Upper lobe of right lung (tissue), 1 donor: ENCODE results near the gene LRRC7. TPM values are rescaled to one million over a fixed set of nuclear protein-coding genes. Genes with fewer than 3 reads are reported as not detected.

Source experiments
- ATAC-seq: fragments of 200-7000 bp; cut with Tn5 transposase; one replicate; pipeline ENCODE4 v1.9.1; 2020; ENCODE audit warnings: mild to moderate bottlenecking, moderate library complexity
- DNase-seq: peaks from one replicate; pipeline ENCODE4 v3.0.0-alpha.2; 2020
- H3K27ac ChIP-seq: fragments of 200-600 bp; one replicate; pipeline ENCODE4 v1.8.0; 2022
- H3K27me3 ChIP-seq: fragments of 200-600 bp; one replicate; pipeline ENCODE4 v1.8.0; 2022; ENCODE audit warnings: mild to moderate bottlenecking
- H3K36me3 ChIP-seq: fragments of 200-600 bp; one replicate; pipeline ENCODE4 v1.8.0; 2022
- H3K4me1 ChIP-seq: fragments of 200-600 bp; one replicate; pipeline ENCODE4 v1.8.0; 2022
- H3K4me3 ChIP-seq: fragments of 200-600 bp; one replicate; pipeline ENCODE4 v1.8.0; 2022; ENCODE audit warnings: mild to moderate bottlenecking
- H3K9me3 ChIP-seq: fragments of 200-600 bp; one replicate; pipeline ENCODE4 v1.8.0; 2022
- CTCF ChIP-seq: fragments of 200-600 bp; IDR thresholded peaks from one replicate; pipeline ENCODE4 v1.8.0; 2022; ENCODE audit warnings: antibody characterized with exemption
- intact Hi-C: fragments of 100-400 bp; cut with DNase I; formaldehyde crosslinking; loops from one replicate; pipeline ENCODE4 v1.11.0; 2022
- total RNA-seq: library from RNA; stranded (reverse); fragmentation: NEBNext Ultra II Directional; extraction: Animal tissue kit (Norgen Biotek cat#: 25700); gene quantifications from one replicate; pipeline ENCODE4 v1.2.1, GENCODE V29; 2021
- donor health status: DM: no; HTN: yes; CAD: no; lungs with severe emphysema.

LRRC7 gene
- total RNA-seq, 1 donor from 2014 or later: not detected

- DNase-seq (no peak), ATAC-seq (no peak)
- Histone ChIP-seq H3K27me3 (no peaks in the 10 kb centered on the region), H3K9me3 (no peaks in the 10 kb centered on the region), H3K27ac (no peak overlapping the region), H3K4me1 (no peaks in the 10 kb centered on the region), H3K4me3 (no peak overlapping the region), H3K36me3 (no peaks in the 10 kb centered on the region)
- intact Hi-C loops: no loop called here
- TF ChIP-seq CTCF: no peak
These were observed 277.9 kb downstream of the LRRC7 start for GRCh38 chr1:69845655-69846054.

GRCh38 chr1:69846267-69846666, 278.5 kb downstream of the LRRC7 start:
- no peaks in the 10 kb centered on the region for H3K27me3 ChIP-seq
- ATAC-seq (no peak), DNase-seq (no peak)
- H3K27ac ChIP-seq: no peak overlapping the region
- intact Hi-C loops: no loop called here
- no peaks in the 10 kb centered on the region for H3K4me1 ChIP-seq
- no peak overlapping the region for H3K4me3 ChIP-seq
- no peaks in the 10 kb centered on the region for H3K36me3 ChIP-seq
- no peak for TF ChIP-seq CTCF
- no peaks in the 10 kb centered on the region for H3K9me3 ChIP-seq

- no peak for ATAC-seq
- DNase-seq: no peak
- no peaks in the 10 kb centered on the region for H3K4me1 ChIP-seq
- H3K27ac ChIP-seq: no peak overlapping the region
- no peak overlapping the region for H3K4me3 ChIP-seq
- H3K36me3 ChIP-seq: no peaks in the 10 kb centered on the region
- TF ChIP-seq CTCF: no peak
- intact Hi-C loops: no loop called here
- no peaks in the 10 kb centered on the region for H3K9me3 ChIP-seq
- no peaks in the 10 kb centered on the region for H3K27me3 ChIP-seq
These were observed 279.9 kb downstream of the LRRC7 start for GRCh38 chr1:69847670-69848069.

GRCh38 chr1:69852151-69852550, 284.4 kb downstream of the LRRC7 start:
- Histone ChIP-seq H3K36me3 (no peaks in the 10 kb centered on the region), H3K27me3 (no peaks in the 10 kb centered on the region), H3K4me3 (no peak overlapping the region), H3K9me3 (no peaks in the 10 kb centered on the region), H3K27ac (no peak overlapping the region), H3K4me1 (no peaks in the 10 kb centered on the region)
- DNase-seq (no peak), ATAC-seq (no peak)
- TF ChIP-seq CTCF: no peak
- intact Hi-C loops: no loop called here

GRCh38 chr1:69852706-69853105, 285.0 kb downstream of the LRRC7 start:
- H3K9me3 ChIP-seq: no peaks in the 10 kb centered on the region
- intact Hi-C loops: no loop called here
- no peaks in the 10 kb centered on the region for H3K36me3 ChIP-seq
- no peak overlapping the region for H3K27ac ChIP-seq
- H3K27me3 ChIP-seq: no peaks in the 10 kb centered on the region
- no peak overlapping the region for H3K4me3 ChIP-seq
- no peak for DNase-seq
- ATAC-seq: no peak
- no peak for TF ChIP-seq CTCF
- H3K4me1 ChIP-seq: no peaks in the 10 kb centered on the region

- DNase-seq: no peak
- Histone ChIP-seq H3K27ac (no peak overlapping the region), H3K9me3 (no peaks in the 10 kb centered on the region), H3K4me3 (no peak overlapping the region), H3K27me3 (no peaks in the 10 kb centered on the region), H3K36me3 (no peaks in the 10 kb centered on the region), H3K4me1 (no peaks in the 10 kb centered on the region)
- intact Hi-C loops: no loop called here
- TF ChIP-seq CTCF: no peak
- no peak for ATAC-seq
These were observed 290.8 kb downstream of the LRRC7 start for GRCh38 chr1:69858534-69858933.
